Measurements from ENCODE around the gene CAMK2G.
A peak's percentile ranks its signal among the peaks of the same experiment; 100 is the strongest.
"Not testable (repeated sequence)": the region's sequence is repeated elsewhere in the genome, so short reads cannot be mapped to it uniquely, and the experiment has no call there.

Gene CAMK2G

DNA sequence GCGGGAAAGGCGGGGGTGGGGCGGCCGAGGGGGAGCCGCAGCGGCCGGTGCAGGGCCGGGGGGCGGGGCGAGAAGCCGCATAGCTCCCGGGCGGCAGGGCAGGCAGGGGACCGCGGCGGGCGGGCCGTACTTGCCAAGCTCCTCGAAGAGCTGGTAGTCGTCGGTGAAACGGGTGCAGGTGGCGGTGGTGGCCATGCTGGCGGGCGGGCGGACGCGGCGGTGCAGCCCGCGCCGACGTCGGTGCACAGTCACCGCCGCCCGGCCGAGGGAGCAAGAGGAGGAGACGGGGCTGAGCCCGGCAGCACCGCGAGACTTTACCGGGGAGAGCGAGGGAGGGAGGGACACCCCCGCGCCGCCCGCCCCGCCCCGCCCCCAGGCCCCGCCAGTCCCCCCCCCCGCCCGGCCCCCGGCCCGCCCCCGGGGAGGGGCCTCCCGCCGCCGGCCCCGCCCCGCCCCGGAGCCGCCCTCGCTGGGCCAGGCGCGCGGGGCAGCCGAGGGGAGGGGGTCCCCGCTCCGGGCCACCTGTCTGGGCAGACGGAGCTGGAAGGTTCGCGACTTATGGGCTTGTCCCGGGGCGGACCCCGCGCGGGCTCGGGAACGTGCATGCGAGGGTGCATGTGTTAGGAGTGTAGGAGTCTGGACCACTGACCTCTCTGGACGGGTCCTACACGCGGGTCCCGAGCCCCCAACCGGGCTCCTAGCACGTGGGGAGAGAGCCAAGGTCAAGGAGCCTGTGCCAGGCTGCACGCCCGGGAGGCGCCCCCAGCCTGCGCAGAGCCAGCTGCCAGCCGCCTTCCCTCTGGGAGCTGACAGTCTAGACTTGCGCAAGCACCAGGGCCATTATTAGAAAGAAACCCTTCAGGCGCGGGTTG lies at the start of gene CAMK2G:
CAMK2G (minus strand) TSS at position 289 of the 872 bp plus-strand sequence; CDS start at position 195, 94 bp downstream.
- DNase-seq: peak; percentile 21

DNA sequence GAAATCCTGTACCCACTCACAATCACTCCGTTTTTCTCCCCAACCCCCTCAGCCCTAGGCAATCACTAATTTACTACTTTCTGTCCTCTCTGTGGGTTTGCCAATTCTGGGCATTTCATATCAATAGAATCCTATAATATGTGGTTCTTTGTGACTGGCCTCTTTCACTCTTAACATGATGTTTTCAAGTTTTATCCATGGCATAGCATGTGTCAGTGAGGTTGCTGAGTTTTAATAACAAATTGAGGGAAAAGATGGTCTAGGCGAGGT lies 48.4 kb upstream of the CAMK2G start:
- DNase-seq: no peak

DNA sequence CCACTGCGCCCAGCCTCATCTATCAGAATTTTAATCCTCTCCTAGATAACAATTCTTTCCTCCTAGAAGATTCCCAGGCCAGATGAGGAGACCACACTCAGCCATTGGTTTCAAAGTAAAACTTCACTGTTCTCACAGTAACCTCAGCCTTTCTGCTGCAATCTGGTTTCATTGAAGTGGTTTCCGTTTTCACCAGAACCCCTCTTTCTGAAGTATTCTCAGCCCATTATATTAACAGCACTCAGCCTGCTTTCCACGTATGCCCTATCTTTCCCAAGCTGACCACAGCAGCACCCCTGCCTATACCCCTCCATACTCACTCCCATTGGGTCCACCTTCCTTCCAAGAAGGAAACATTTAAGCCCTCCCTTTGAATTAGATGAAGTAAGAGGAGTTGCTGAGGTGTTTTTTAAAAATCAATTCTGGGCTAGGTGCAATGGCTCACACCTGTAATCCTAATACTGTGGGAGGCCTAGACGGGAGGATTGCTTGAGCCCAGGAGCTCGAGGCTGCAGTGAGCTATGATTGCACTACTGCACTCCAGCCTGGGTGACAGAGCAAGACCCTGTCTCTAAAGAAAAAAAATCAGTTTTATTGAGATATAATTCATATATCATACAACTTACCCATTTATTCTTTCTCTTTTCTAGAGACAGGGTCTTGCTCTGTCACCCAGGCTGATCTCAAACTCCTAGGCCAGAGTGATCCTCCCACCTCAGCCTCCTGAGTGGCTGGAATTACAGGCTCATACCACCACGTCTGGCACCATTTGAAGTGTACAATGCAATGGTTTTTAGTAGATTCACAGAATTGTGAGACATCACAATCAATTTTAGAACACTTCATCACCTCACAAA lies 47.9 kb upstream of the CAMK2G start:
- DNase-seq: no peak

DNA sequence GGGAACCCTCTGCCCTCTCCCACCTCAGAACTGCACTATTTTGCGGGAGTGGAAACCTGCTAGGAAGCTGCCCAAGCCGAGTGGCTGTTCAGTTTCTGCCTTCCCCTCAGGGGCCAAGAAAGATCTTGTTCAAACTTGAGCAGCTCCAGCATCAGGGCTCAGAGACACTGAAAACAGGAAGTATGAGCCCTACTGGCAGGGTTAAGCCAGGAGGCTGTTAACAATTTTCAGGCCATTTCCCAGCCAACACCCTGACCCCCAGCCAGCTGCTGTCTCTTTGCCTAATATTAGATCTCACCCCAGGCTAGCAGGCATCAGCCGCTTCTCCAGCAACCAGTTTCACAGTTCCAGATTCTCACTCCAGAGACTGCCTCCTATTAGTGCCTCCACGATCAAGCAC lies 45.7 kb upstream of the CAMK2G start:
- DNase-seq: no peak

DNA sequence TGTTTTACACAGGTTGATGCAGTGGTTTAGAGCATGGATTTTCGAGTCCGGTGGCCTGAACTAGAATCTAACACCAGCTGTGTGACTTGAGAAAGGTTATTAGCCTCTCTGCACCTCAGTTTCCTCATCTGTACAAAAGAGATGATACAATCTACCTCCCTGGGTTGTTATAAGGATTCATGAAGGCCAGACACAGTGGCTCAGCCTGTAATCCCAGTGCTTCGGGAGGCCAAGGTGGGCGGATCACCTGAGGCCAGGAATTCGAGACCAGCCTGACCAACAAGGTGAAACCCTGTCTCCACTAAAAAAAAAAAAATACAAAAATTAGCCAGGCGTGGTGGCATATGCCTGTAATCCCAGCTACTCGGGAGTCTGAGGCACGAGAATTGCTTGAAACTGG lies 45.1 kb upstream of the CAMK2G start:
- not testable (repeated sequence) for DNase-seq

DNA sequence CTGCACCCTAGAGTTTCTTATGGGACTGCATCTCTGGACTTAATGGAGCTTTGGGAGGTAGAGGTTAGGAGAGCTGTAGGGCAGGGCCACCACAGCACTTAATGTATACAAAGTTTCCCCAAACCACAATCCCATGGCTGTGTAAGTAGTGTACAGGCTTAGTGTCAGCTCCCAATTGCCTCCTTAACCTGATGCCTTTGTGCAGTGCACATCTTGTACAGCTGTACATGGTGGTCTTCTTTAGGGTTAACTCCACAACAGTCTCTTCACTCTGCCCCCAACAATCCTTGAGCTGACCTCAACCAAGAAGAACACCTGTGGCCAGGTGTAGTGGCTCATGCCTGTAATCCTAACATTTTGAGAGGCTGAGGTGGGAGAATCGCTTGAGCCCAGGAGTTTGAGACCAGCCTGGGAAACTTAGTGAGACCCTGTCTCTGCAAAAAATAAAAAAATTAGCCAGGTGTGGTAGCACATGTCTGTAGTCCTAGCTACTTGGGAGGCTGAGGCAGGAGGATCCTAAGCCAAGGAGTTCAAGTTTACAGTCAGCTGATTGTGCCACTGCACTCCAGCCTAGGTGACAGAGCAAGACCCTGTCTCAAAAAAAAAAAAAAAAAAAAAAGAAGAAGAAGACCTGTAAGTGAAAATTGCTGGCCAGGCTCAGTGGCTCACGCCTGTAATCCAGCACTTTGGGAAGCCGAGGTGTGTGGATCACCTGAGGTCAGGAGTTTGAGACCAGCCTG lies 43.4 kb upstream of the CAMK2G start:
- no peak for DNase-seq

DNA sequence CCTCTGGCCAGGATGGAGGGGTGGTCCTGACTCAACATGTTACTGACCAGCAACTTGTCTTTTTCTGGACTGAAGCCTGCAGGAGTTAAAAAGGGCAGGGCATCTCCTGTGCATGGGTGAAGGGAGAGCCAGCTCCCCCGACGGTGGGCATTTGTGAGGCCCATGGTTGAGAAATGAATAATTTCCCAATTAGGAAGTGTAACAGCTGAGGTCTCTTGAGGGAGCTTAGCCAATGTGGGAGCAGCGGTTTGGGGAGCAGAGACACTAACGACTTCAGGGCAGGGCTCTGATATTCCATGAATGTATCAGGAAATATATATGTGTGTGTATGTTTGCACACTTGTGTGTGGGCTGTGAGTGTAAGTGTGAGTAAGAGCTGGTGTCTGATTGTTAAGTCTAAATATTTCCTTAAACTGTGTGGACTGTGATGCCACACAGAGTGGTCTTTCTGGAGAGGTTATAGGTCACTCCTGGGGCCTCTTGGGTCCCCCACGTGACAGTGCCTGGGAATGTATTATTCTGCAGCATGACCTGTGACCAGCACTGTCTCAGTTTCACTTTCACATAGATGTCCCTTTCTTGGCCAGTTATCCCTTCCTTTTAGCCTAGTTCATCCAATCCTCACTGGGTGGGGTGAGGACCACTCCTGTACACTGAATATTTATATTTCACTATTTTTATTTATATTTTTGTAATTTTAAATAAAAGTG lies 42.6 kb upstream of the CAMK2G start:
- no peak for DNase-seq

DNA sequence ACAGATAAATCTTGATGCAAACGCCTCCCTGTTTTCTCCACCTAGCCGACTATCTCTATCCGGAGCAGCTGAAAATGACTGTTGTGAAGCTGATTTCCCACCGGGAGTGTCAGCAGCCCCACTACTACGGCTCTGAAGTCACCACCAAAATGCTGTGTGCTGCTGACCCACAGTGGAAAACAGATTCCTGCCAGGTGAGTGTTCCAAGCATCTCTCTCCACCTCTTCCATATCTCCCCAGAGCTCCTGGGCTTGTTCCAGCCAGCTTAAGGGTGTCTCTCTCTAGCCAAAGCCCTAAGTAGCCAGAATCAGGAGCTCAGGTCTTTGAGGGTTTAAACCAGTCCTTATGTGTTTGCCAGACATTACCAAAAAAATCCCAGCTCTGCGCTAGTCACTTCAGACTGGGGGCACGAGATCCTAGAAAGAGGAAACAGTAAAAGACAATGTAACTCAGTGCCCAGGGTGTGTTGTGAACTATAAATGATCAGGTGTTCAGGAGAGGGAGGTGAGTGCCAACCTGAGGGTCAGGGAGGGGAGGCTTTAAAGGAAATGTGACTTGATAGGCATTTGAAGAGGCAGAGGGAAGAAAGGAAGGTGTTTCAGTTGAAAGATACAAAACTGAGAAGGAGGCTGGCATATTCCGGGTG lies 41.0 kb upstream of the CAMK2G start:
- no peak for DNase-seq

DNA sequence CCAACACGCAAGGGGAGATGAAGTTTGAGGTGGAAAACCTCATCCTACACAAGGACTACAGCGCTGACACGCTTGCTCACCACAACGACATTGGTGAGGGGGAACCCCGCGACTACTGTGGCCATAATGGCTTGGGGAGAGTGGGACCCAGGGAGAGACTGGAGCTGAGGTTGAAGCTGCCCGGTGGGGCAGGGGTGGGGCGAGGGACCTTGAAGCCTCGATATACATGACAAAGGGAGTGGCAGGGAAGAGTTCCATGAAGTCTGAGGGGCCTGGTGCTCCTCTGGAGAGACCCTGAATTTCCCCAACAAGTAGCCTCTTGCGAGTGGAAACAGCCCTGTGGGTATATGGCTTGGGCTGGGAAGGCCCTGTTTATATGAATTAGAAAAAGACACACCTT lies 39.7 kb upstream of the CAMK2G start:
- DNase-seq: no peak

DNA sequence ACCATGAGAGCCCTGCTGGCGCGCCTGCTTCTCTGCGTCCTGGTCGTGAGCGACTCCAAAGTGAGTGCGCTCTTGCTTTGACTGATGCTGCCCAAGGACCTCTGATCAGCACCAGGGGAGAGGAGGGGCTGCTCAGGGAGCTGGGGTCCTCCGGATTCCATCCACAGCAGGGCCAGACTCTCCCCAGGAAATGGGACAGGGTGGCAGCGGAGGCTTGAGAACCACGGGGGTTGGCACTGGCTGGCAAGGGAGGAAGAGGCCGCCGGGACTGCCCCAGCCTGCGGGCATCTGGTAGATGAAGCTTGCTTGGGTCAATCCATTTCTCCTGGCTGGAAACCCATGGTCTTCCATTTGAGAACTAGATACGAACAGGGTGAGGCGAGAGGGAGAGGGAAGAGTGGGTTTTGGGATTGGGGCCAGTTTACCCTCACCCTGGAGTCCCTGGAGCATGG lies 37.2 kb upstream of the CAMK2G start:
- DNase-seq: no peak

DNA sequence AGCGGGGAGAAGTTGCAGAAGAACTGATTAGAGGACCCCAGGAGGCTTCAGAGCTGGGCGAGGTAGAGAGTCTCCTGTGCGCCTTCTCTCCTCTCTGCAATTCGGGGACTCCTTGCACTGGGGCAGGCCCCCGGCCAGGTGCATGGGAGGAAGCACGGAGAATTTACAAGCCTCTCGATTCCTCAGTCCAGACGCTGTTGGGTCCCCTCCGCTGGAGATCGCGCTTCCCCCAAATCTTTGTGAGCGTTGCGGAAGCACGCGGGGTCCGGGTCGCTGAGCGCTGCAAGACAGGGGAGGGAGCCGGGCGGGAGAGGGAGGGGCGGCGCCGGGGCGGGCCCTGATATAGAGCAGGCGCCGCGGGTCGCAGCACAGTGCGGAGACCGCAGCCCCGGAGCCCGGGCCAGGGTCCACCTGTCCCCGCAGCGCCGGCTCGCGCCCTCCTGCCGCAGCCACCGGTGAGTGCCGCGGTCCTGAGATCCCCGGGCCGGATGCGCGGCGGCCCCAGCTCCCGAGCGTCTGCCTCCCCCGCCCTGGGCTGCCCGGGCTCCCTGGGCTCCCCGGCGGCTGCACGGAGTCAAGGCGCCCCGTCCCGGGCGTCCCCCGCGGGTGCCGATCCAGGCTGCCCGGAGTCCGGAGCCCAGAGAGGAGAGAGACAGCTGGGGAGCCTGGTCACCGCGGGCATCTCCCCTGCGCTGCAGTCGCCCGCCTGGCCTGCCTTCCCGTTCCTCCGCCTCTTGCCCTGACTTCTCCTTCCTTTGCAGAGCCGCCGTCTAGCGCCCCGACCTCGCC lies 36.6 kb upstream of the CAMK2G start, which contains the start of gene PLAU:
PLAU (plus strand) TSS at position 369 of the 789 bp plus-strand sequence. CDS start 424 bp downstream, outside the sequence.
- DNase-seq: no peak

DNA sequence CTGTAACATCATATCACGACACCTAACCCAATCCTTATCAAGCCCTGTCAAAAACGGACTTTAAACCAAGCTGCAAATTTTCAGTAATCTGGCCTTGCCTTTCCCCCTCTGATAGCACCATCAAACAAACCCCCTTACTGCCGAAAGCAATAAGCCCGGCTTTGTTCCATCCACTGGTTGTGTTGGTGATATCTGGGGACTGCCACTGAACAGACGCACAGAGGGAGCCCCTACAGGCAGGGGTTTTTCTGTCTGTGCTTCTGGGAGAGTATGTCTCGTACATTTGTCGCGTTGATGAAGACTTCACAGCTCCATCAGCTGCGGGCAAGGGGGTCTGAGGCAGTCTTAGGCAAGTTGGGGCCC lies 36.0 kb upstream of the CAMK2G start:
- no peak for DNase-seq

DNA sequence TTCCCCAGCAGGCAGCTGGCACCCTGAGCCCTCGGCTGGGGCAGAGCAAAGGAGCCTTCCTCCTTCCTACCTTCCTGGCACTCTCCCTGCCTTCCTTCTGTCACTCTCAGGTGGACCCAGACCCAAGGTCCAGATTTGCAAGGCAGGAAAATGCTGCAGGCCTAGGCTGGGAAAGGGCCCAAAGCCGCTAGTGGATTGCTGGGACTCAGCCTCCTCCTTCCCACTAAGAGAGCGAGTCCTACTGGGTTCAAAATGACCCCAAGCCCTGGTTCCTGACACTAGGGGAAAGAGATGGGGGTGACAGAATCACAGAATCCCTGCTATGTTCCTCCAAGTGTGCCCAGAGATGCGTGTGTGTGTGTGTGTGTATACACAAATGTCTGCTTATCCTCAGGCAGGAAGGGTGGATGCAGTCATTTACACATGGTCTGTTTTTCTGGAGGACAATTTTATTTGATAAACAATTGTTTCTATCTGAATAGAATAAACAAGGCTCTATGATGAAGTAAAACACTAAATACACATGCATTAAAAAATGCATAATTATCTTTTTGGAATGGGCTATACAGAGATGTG lies 35.3 kb upstream of the CAMK2G start:
- DNase-seq: no peak

DNA sequence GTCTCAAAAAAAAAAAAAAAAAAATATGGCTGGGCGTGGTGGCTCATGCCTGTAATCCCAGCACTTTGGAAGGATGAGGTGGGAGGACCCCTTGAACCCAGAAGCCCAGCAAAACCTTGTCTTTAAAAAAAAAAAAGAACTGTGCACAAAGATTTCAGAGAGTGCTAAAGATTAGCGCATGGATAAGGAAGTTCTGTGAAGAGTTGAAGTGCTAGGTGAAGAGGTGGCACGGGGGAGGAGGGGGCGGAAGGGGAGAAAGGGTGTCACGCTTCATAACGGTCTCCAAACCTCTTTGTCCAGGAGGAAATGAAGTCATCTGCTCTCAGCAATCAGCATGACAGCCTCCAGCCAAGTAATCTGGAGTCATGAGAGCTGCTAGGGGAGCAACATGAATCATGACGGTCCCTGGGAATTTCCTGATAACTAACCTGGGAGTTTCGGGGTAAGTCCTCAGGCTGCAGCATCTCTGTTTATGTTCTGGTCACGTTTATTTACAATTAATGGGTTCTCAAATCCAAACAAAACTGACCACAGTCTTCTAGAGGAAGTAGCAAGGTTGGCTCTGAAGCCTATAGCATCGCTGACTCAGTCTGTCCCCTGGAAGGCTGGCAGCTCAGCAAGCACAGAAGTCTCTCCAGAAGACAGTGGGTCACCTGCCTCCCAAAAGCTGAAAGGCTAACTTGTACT lies 34.6 kb upstream of the CAMK2G start:
- no peak for DNase-seq

DNA sequence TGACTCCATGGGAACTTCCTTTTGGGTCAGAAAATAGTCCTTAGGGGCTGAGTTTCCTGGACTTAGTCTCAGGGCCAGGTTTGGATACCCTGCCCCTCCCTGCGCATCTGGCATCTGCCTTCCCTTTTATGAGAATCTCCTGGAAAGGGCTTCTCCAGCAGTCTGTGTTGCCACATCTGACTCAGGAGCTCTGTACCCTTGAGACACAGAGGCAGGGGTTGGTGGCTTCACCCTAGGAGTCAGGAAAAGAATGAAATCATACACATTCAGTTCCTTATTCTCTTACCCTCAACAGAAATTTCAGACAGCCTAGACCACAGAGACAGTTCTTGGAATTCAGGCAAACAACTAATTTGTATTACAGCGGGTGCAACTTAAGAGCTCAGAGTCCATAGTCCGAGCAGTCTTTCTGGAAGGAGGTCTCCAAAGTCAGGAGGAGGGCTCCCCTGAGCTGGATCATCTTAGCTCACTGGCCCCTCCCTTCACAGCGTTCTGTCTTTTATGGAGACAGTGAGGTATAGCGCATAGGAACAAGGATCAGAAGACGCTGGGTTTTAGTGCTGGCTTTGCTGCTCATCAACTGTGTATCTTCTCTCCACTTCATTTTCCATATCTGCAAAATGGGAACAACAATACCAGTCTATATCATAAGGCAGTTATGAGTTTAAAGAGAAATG lies 33.6 kb upstream of the CAMK2G start:
- DNase-seq: no peak

DNA sequence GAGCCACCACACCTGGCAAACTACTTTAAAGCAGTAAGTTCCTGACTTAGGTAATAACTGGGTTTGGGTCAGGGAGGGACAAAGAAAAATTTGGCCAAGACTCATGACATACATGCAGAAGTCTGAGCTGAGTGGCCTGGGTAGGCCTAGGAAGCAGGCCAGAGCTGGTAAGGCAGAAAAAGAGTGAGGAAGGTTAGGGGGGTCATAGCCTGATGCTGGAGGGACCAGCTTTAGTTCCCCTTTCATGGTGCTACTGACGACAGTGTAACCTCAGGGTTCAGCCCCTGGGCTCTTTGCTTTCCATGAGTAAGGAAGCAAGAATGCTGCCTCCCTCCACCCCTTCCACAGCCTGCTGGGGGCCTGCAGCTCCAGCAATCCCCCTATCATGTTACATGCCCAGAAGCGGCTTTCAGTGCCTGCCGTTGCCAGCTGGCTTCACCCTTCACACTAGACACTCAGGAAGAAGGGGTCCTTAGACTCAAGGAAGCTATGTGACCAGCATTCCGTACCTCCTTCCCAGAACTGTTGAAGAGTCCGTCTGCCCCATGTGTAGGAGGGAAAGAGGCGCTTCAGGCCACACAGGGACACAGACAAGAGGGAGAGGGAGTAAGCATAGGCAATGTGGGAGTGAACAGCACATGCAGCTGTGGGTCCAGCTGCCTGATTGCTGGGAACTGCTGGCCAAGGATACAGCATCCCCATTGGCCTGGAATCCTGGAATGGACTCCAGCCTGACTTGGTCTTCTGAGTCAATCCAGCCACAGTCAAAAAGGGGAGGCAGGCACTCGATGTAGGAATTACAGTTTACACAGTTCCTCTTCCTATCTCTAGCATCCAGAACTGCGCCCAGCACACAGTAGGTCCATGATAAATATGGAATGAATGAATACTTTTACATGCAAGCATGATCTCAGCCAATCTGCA lies 32.4 kb upstream of the CAMK2G start:
- DNase-seq: no peak

DNA sequence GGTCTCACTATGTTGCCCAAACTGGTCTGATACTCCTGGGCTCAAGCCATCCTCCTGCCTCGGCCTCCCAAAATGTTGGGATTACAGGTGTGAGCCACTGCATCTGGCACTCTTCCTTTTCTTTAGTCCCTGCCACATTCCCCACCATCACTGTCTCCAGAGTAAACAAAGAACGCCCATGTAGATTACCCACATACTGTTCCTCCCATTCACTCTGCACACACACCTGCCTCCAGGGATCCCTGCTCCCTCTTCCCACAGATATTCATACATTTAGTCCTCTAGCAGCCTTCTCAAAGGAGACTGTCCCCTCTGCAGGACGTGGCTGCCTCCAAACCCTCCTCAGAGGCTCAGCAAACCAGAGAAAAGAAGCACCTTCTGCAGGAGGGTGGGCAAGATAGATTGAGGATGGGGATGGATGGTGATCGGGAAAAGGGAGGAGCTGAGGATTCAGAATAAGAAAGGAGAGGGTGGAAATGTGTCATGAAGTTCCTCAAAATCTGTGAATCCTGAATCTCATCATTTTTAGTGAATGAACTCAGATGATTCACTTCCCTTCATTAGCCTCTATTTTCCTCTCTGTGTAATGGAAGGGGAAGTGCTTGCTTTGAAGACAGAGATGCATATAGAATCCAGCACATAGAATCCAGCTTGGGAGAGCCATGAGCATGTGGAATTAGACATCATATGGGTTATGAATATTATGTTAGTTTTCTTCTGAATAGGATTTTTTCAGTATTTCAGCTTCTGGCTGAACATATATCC lies 31.1 kb upstream of the CAMK2G start:
- DNase-seq: no peak

DNA sequence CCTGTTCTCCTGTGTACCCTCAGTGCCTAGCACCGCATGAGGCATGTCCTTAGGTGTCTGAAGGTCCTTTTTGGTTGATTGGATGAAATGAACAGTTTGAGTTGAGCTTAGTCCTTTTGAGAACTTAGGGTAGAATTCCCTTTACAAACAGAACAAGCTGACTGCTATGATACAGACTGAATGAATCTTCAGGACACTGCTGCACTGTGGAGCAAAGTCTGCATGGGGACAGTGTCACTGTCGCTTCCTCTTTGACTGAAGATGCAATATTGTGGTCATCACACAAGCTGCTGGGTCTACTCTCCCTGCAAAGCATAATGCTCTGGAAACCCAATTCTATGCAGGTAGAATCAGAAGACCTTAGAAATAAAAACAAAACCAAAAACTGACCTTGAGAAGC lies 28.0 kb upstream of the CAMK2G start:
- no peak for DNase-seq

All from NCI-H2227 treated with DMSO at 0.1 percent for 48 hours (cell line).